ENCODE data around the gene CSE1L. TPM values are rescaled to one million over a fixed set of nuclear protein-coding genes. Genes with fewer than 3 reads are reported as not detected.

Gene CSE1L
- total and polyA plus RNA-seq, 2 donors from 2014 or later: 32.4 to 39.6 TPM

DNA sequence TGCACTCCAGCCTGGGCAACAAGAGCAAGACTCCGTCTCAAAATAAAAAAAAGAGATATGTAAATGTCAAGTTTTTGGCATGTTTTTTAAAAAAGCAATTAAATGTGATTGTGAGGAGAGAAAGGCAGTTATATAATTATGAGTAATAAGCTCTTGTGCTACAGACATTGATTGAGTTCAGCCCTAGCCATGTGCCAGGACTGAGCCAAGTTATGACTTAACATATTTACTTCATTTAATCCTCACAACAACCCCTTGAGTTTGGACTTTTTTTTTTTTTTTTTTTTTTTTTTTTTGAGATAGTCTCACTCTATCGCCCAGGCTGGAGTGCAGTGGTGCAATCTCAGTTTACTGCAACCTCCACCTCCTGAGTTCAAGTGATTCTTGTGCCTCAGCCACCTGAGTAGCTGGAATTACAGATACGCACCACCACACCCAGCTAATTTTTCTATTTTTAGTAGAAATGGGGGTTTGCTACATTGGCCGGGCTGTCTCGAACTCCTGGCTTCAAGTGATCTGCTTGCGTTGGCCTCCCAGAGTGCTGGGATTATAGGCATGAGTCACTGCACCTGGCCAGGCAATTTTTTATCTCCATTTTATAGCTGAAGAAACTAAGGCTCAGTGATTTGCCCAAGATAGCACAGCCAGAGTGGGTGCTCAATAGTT is 15.0 kb upstream of the CSE1L start:
- H3K9ac ChIP-seq (ENCODE audit: low read length in 3 of 3): no peak overlapping the region
- intact Hi-C loops (cut with DNase I): no loop called here
- H3K36me3 ChIP-seq (ENCODE audit: control insufficient read depth in 2 of 3, insufficient read depth in 3 of 3, low read length in 3 of 3): peaks cover 4 to 33% (median 33%) of the 10 kb centered on the region in 3 donors
- no peaks in the 10 kb centered on the region for H3K27me3 ChIP-seq (ENCODE audit: control insufficient read depth, insufficient read depth, low read length)
- no peak overlapping the region for H3K4me3 ChIP-seq (ENCODE audit: low read length in 3 of 3)
- FAIRE-seq (no peak), DNase-seq (no peak)
- no peaks in the 10 kb centered on the region for H3K9me3 ChIP-seq (ENCODE audit: control insufficient read depth in 2 of 3, insufficient read depth in 1 of 3, low read length in 3 of 3)
- no peak overlapping the region for H3K27ac ChIP-seq (ENCODE audit: low read depth in 2 of 2, low read length in 2 of 2)
- TF ChIP-seq, protein P1, sequence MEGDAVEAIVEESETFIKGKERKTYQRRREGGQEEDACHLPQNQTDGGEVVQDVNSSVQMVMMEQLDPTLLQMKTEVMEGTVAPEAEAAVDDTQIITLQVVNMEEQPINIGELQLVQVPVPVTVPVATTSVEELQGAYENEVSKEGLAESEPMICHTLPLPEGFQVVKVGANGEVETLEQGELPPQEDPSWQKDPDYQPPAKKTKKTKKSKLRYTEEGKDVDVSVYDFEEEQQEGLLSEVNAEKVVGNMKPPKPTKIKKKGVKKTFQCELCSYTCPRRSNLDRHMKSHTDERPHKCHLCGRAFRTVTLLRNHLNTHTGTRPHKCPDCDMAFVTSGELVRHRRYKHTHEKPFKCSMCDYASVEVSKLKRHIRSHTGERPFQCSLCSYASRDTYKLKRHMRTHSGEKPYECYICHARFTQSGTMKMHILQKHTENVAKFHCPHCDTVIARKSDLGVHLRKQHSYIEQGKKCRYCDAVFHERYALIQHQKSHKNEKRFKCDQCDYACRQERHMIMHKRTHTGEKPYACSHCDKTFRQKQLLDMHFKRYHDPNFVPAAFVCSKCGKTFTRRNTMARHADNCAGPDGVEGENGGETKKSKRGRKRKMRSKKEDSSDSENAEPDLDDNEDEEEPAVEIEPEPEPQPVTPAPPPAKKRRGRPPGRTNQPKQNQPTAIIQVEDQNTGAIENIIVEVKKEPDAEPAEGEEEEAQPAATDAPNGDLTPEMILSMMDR (IDR thresholded peaks at IDR 0.05; ENCODE audit: borderline replicate concordance, extremely low read depth, insufficient read depth): no peak
- H3K4me1 ChIP-seq (ENCODE audit: control insufficient read depth in 2 of 3, insufficient read depth in 2 of 3, low read depth in 1 of 3, low read length in 3 of 3): no peaks in the 10 kb centered on the region

DNA sequence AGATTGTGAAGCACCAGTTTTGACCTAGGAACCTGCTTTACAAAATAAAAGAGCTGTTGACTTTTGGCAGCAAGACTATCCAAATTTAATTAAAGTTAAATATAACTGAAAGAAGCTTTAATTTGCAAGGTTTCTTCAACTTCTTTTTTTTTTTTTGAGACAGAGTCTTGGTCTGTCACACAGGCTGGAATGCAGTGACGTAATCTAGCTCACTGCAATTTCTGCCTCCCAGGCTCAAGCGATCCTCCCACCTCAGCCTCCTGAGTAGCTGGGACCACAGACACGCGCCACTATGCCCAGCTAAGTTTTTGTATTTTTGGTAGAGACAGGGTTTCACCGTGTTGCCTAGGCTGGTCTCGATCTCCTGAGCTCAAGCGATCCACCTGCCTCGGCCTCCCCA is 13.7 kb upstream of the CSE1L start:
- FAIRE-seq (no peak), DNase-seq (no peak)
- intact Hi-C loops (cut with DNase I): no loop called here
- Histone ChIP-seq H3K27ac (ENCODE audit: low read depth in 2 of 2, low read length in 2 of 2) (no peak overlapping the region), H3K9me3 (ENCODE audit: control insufficient read depth in 2 of 3, insufficient read depth in 1 of 3, low read length in 3 of 3) (no peaks in the 10 kb centered on the region), H3K9ac (ENCODE audit: low read length in 3 of 3) (no peak overlapping the region), H3K27me3 (ENCODE audit: control insufficient read depth, insufficient read depth, low read length) (no peaks in the 10 kb centered on the region), H3K4me1 (ENCODE audit: control insufficient read depth in 2 of 3, insufficient read depth in 2 of 3, low read depth in 1 of 3, low read length in 3 of 3) (no peaks in the 10 kb centered on the region), H3K36me3 (ENCODE audit: control insufficient read depth in 2 of 3, insufficient read depth in 3 of 3, low read length in 3 of 3) (peaks cover 4 to 33% (median 31%) of the 10 kb centered on the region in 3 donors), H3K4me3 (ENCODE audit: low read length in 3 of 3) (no peak overlapping the region)
- TF ChIP-seq, protein P1 (IDR thresholded peaks at IDR 0.05; ENCODE audit: borderline replicate concordance, extremely low read depth, insufficient read depth): no peak

DNA sequence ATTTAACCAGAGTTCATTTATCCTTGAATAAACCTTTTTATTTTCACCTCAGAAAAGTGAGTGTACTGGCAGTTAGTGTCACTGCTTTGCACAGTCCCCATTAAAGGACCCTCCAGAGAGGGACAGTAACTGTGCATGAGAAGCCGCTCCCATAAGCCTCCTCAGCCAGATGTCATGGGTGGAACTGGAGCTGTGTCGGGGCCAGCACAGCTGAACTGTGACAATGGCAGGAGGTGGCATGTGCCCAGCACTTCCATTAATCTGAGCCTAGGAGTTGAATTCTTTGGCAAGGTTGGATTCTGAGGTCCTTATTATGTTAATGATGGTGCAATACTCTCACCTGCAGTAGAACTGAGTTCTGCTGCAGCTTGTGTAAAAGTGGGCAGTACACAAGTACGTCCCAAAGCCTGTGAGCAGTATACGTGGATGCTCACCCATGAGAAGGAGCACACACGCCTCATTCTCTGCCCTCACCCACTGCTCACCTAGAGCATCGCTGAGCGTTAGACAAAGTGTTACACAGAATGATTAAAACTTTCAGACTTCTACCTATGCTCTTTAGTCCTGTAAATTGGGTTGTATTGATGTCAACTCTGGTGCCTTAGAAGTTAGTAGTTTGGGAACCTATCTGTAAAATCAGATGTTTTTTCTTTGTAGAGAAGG is 11.9 kb upstream of the CSE1L start:
- H3K36me3 ChIP-seq (ENCODE audit: control insufficient read depth in 2 of 3, insufficient read depth in 3 of 3, low read length in 3 of 3): peaks cover 4 to 24% (median 20%) of the 10 kb centered on the region in 3 donors

More for the DNA sequence above, 11.9 kb upstream of the CSE1L start:
- Histone ChIP-seq H3K4me3 (ENCODE audit: low read length in 3 of 3) (no peak overlapping the region), H3K27ac (ENCODE audit: low read depth in 2 of 2, low read length in 2 of 2) (no peak overlapping the region), H3K4me1 (ENCODE audit: control insufficient read depth in 2 of 3, insufficient read depth in 2 of 3, low read depth in 1 of 3, low read length in 3 of 3) (no peaks in the 10 kb centered on the region), H3K9me3 (ENCODE audit: control insufficient read depth in 2 of 3, insufficient read depth in 1 of 3, low read length in 3 of 3) (no peaks in the 10 kb centered on the region), H3K9ac (ENCODE audit: low read length in 3 of 3) (no peak overlapping the region), H3K27me3 (ENCODE audit: control insufficient read depth, insufficient read depth, low read length) (no peaks in the 10 kb centered on the region)
- intact Hi-C loops (cut with DNase I): no loop called here
- TF ChIP-seq, protein P1 (IDR thresholded peaks at IDR 0.05; ENCODE audit: borderline replicate concordance, extremely low read depth, insufficient read depth): no peak
- DNase-seq (no peak), FAIRE-seq (no peak)

All from kidney (tissue), 14 donors.